ENCODE results near the gene FOXE3.

The FOXE3 gene

DNA sequence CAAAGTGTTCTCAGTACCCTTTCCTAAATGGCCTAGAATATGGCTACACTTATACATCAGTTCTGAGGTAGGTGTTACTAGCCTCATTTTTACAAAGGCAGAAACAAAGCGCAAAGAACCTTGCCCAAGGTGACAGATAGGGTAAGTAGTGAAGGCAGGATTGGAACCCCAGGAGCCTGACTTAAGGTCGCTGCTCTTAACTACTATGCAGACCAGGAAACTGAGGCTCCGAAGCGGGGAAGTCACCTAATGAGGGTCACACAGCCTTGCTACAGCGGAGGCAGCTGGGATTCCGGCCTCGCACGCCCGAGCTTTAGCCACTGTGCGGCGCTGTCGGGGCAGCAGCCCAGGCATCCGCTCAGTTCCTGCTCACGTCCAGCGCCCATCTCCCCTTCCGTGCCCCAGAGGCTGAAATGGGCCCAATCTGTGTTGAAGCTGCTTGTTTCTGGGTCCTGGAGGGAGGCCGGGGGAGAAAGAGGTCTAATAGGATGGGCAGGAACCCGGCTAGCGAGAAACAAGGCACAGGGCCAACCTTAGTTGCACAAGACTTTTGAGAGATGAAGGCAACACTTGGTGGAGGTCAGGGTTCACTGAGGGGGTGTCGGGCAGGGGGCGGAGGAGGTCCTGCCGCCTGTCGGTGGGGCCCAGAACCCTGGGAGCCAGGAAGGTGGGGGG lies 20.4 kb downstream of the FOXE3 start:
- Histone ChIP-seq H3K27me3 (peaks cover 73 to 100% (median 95%) of the 10 kb centered on the region in 11 experiments), H3K27ac (peak overlapping the region; percentile 69 to 88 (median 78); a peak in 18 of 22 replicates), H3K4me3 (peak overlapping the region; percentile 66 to 84 (median 77)), H3K9me3 (replicated peaks in 1 of 11) (no peaks in the 10 kb centered on the region), H3K4me1 (peaks cover 40 to 57% (median 52%) of the 10 kb centered on the region in 10 experiments), H3K36me3 (peaks cover 0 to 15% (median 0%) of the 10 kb centered on the region in 11 experiments; a peak in 5 of 22 replicates), H3K9ac (peak overlapping the region; percentile 80 to 90 (median 85)), H3K4me2 (peak overlapping the region; percentile 79 to 98 (median 94)), H4K20me1 (peaks cover 26 to 82% (median 74%) of the 10 kb centered on the region in 11 experiments; a peak in 20 of 22 replicates)
- peak in 1 of 11 experiments; percentile 54; a peak in 2 of 22 replicates for TF ChIP-seq Cebpa-rat (IDR thresholded peaks at IDR 0.05)

DNA sequence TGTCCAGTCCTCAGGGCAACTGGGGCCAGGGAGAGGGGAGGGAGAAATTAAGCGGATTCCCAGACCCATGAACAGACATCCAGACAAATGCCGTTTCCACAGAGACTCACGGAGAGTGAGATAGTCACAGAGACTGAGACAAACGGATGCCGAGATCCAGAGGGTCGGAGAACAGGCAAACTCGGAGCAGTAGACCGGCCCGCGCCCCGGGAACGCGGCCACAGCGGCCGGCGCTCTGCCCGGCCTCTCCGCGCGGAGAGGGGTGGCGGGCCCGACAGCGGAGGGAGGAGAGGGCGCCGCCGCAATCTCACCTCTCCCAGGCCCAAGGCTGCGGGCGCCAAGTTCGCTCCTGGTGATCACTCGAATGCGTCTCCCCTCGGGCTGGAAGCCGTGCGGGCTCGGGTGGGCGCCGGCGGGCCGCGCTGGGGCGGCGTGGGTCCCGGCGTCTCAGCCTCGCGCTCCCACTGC lies 20.9 kb downstream of the FOXE3 start:
- H3K9me3 ChIP-seq (replicated peaks in 1 of 11) = peaks cover 0 to 4% (median 0%) of the 10 kb centered on the region in 11 experiments; a peak in 2 of 22 replicates
- peak overlapping the region; percentile 80 to 90 (median 85) for H3K9ac ChIP-seq

DNA sequence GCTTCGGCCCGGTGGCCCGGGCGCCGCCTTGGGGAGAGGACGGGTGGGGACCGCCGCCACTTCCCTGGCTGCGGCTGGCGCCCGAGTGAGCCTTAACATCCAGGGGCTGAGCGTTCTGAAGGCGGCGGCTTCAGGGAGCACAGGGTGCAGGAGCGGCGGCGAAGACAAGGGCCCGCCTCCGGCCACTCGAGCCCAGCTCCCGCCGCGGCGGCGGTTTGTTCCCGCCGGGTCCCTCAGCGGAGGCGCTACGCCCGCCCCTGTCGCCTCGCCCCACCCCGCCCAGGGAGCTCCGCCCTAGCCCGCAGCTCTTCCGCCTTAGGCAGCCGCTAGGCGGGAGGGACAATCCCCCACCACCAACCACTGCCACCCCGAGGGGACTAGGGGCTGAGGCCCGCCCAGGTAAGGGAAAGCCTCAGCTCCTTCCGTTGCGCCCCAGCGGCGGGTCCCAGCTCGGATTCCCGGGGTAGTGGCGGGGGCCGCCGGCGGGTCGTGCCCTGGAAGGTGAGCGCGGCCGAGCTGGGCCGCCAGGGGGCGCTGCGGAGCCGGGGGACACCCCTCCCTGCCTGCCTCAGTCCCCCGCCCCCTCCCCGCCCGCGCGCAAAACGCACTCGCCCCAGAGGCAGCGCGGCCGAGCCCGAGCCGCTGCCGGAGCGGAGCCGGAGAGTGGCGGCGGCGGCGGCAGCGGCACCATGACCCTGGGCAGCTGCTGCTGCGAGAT lies 21.5 kb downstream of the FOXE3 start, which contains the start of gene FOXD2:
Gene FOXD2 (plus strand): TSS at position 598 of the 718 bp plus-strand sequence. CDS start 92 bp downstream, at position 690.
- H3K27me3 ChIP-seq = peaks cover 84 to 100% (median 96%) of the 10 kb centered on the region in 11 experiments
- peaks cover 26 to 80% (median 66%) of the 10 kb centered on the region in 11 experiments; a peak in 20 of 22 replicates for H4K20me1 ChIP-seq
- peak within 1 kb of the TSS; percentile 79 to 98 (median 94) for H3K4me2 ChIP-seq
- peaks cover 0 to 4% (median 0%) of the 10 kb centered on the region in 11 experiments; a peak in 2 of 22 replicates for H3K9me3 ChIP-seq (replicated peaks in 1 of 11)
- peak within 1 kb of the TSS; percentile 69 to 88 (median 78) for H3K27ac ChIP-seq
- peak within 1 kb of the TSS; percentile 66 to 84 (median 77) for H3K4me3 ChIP-seq
- peak within 1 kb of the TSS; percentile 80 to 90 (median 85) for H3K9ac ChIP-seq
- peaks cover 0 to 15% (median 0%) of the 10 kb centered on the region in 11 experiments; a peak in 5 of 22 replicates for H3K36me3 ChIP-seq
- no peak for TF ChIP-seq Cebpa-rat (IDR thresholded peaks at IDR 0.05)
- H3K4me1 ChIP-seq = peaks cover 29 to 47% (median 41%) of the 10 kb centered on the region in 10 experiments

More for the DNA sequence above, 20.9 kb downstream of the FOXE3 start:
- Histone ChIP-seq H3K4me1 (peaks cover 35 to 51% (median 46%) of the 10 kb centered on the region in 10 experiments), H3K27me3 (peaks cover 79 to 100% (median 96%) of the 10 kb centered on the region in 11 experiments), H3K36me3 (peaks cover 0 to 15% (median 0%) of the 10 kb centered on the region in 11 experiments; a peak in 5 of 22 replicates), H4K20me1 (peaks cover 26 to 83% (median 69%) of the 10 kb centered on the region in 11 experiments; a peak in 20 of 22 replicates), H3K27ac (peak overlapping the region; percentile 69 to 88 (median 78); a peak in 21 of 22 replicates), H3K4me2 (peak overlapping the region; percentile 79 to 98 (median 94)), H3K4me3 (peak overlapping the region; percentile 66 to 84 (median 77))
- TF ChIP-seq Cebpa-rat (IDR thresholded peaks at IDR 0.05) = no peak

DNA sequence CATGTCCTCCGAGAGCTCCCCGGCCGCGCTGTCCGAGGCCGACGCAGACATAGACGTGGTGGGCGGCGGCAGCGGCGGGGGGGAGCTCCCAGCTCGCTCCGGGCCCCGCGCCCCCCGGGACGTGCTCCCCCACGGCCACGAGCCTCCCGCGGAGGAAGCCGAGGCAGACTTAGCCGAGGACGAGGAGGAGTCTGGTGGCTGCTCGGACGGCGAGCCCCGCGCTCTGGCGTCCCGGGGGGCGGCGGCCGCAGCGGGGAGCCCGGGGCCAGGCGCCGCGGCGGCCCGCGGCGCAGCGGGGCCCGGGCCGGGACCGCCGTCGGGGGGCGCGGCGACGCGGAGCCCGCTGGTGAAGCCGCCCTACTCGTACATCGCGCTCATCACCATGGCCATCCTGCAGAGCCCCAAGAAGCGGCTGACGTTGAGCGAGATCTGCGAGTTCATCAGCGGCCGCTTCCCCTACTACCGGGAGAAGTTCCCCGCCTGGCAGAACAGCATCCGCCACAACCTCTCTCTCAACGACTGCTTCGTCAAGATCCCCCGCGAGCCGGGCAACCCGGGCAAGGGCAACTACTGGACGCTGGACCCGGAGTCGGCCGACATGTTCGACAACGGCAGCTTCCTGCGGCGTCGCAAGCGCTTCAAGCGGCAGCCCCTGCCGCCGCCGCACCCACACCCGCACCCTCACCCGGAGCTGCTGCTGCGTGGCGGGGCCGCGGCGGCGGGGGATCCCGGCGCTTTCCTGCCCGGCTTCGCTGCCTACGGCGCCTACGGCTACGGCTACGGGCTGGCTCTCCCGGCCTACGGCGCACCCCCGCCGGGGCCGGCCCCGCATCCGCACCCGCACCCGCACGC lies 22.3 kb downstream of the FOXE3 start:
- peaks cover 24 to 39% (median 33%) of the 10 kb centered on the region in 10 experiments for H3K4me1 ChIP-seq
- H3K27me3 ChIP-seq = peaks cover 84 to 100% (median 96%) of the 10 kb centered on the region in 11 experiments
- peak overlapping the region; percentile 79 to 98 (median 93) for H3K4me2 ChIP-seq
- H3K9me3 ChIP-seq (replicated peaks in 1 of 11) = peaks cover 0 to 4% (median 0%) of the 10 kb centered on the region in 11 experiments; a peak in 2 of 22 replicates
- peaks cover 26 to 80% (median 66%) of the 10 kb centered on the region in 11 experiments; a peak in 20 of 22 replicates for H4K20me1 ChIP-seq
- H3K27ac ChIP-seq = peak overlapping the region in 3 of 11 experiments; percentile 83 to 87 (median 85); a peak in 5 of 22 replicates
- H3K36me3 ChIP-seq = peaks cover 0 to 15% (median 0%) of the 10 kb centered on the region in 11 experiments; a peak in 5 of 22 replicates
- H3K4me3 ChIP-seq = peak overlapping the region; percentile 66 to 84 (median 77)
- no peak for TF ChIP-seq Cebpa-rat (IDR thresholded peaks at IDR 0.05)
- H3K9ac ChIP-seq = peak overlapping the region; percentile 80 to 90 (median 85); a peak in 21 of 22 replicates

DNA sequence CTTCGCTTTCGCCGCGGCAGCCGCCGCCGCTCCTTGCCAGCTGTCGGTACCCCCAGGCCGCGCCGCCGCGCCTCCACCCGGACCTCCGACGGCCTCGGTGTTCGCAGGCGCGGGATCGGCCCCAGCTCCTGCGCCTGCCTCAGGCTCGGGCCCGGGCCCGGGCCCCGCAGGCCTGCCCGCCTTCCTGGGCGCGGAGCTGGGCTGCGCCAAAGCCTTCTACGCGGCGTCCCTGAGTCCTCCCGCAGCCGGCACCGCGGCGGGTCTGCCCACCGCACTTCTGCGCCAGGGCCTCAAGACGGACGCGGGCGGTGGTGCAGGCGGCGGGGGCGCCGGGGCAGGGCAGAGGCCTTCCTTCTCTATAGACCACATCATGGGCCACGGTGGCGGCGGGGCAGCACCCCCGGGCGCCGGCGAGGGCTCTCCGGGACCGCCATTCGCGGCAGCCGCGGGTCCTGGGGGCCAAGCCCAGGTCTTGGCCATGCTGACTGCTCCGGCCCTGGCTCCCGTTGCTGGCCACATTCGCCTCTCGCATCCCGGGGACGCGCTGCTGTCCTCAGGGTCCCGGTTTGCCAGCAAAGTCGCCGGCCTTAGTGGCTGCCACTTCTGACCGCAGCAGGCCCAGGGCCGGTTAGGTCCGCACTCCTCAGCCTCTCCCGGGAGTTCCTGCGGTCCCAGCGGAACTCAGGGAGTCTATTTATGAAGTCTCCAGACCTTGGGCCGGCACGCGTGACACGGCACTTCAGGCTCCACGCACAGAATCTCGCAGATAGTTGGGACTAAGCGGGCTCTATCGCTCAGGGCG lies 23.1 kb downstream of the FOXE3 start:
- no peak overlapping the region for H3K27ac ChIP-seq
- H3K4me1 ChIP-seq = peaks cover 24 to 33% (median 29%) of the 10 kb centered on the region in 10 experiments
- H3K4me2 ChIP-seq = peak overlapping the region; percentile 79 to 98 (median 93)
- H4K20me1 ChIP-seq = peaks cover 20 to 80% (median 66%) of the 10 kb centered on the region in 11 experiments; a peak in 20 of 22 replicates
- peaks cover 0 to 8% (median 0%) of the 10 kb centered on the region in 11 experiments; a peak in 2 of 22 replicates for H3K36me3 ChIP-seq
- peaks cover 84 to 100% (median 96%) of the 10 kb centered on the region in 11 experiments for H3K27me3 ChIP-seq
- peaks cover 0 to 4% (median 0%) of the 10 kb centered on the region in 11 experiments; a peak in 2 of 22 replicates for H3K9me3 ChIP-seq (replicated peaks in 1 of 11)
- TF ChIP-seq Cebpa-rat (IDR thresholded peaks at IDR 0.05) = no peak
- H3K4me3 ChIP-seq = peak overlapping the region; percentile 66 to 84 (median 77)
- peak overlapping the region in 7 of 11 experiments; percentile 18 to 87 (median 85); a peak in 9 of 22 replicates for H3K9ac ChIP-seq

DNA sequence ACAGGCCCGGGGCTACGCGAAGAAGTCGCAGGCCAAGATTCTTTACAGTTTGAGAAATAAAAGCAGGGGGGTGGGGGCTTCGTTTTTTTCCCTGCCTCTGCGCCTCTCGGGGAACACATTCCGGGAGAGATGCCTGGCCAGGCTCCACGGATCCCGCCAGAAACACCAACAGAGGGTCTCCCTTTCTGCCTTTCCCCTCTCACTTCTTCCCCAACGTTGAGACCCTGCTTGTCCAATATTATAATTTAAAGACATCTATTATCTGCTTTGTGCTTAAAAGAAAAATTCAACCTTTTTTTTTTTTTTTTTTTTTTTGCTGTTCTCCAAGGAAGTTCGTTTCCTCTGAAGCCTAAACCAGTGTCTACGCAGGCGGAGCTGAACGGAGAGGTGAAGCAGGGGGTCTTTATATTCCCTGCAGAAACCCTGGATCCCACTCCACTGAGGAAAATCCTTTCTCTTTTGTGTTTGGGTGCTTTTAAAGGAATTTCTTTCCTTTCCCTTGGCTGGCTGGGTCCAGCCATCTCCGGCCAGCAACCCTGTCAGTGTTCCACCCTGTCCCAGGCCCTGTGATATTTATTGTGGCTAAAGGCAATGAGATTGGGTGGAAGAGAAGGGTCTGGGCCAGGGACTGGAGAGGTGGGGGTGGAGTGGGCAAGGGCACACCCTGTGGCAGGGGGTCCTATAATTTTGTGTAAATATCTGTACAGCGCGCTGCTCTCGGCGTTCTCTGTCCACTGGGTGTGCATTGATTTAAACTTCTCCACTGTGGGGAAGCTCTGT lies 23.9 kb downstream of the FOXE3 start:
- peaks cover 30 to 40% (median 32%) of the 10 kb centered on the region in 10 experiments for H3K4me1 ChIP-seq
- H3K27ac ChIP-seq = no peak overlapping the region
- peaks cover 0 to 1% (median 0%) of the 10 kb centered on the region in 11 experiments; a peak in 1 of 22 replicates for H3K36me3 ChIP-seq
- H4K20me1 ChIP-seq = peaks cover 12 to 80% (median 66%) of the 10 kb centered on the region in 11 experiments; a peak in 20 of 22 replicates
- peaks cover 84 to 100% (median 96%) of the 10 kb centered on the region in 11 experiments for H3K27me3 ChIP-seq
- no peak for TF ChIP-seq Cebpa-rat (IDR thresholded peaks at IDR 0.05)
- peak overlapping the region in 4 of 11 experiments; percentile 79 to 93 (median 89); a peak in 3 of 22 replicates for H3K4me2 ChIP-seq
- peaks cover 0 to 4% (median 0%) of the 10 kb centered on the region in 11 experiments; a peak in 2 of 22 replicates for H3K9me3 ChIP-seq (replicated peaks in 1 of 11)
- H3K4me3 ChIP-seq = peak overlapping the region in 2 of 10 experiments; percentile 78 to 82; a peak in 2 of 20 replicates
- H3K9ac ChIP-seq = no peak overlapping the region
